ENCODE measurements around the gene PDE3B. TPM values are rescaled to one million over a fixed set of nuclear protein-coding genes. Genes with fewer than 3 reads are reported as not detected.

The PDE3B gene
- polyA plus RNA-seq, 1 of the 3 experiments (the other 2 are of a cell fraction), result 0.26 TPM

- TF ChIP-seq POLR2AphosphoS5 (IDR thresholded peaks at IDR 0.05; ENCODE audit: low read depth, low read length) (no peak), NRF1 (IDR thresholded peaks at IDR 0.05; ENCODE audit: low read depth, low read length) (no peak), MAX (IDR thresholded peaks at IDR 0.05; ENCODE audit: low read depth) (no peak), NFIC (IDR thresholded peaks at IDR 0.05; ENCODE audit: borderline replicate concordance) (no peak), TAF1 (IDR thresholded peaks at IDR 0.05; ENCODE audit: borderline replicate concordance, low read depth, low read length) (no peak), RAD21 (IDR thresholded peaks at IDR 0.05; ENCODE audit: low read length) (no peak), USF1 (IDR thresholded peaks at IDR 0.05; ENCODE audit: borderline replicate concordance, low read depth) (no peak), IRF3 (IDR thresholded peaks at IDR 0.05; ENCODE audit: low read depth, low read length) (no peak), EP300 (IDR thresholded peaks at IDR 0.05; ENCODE audit: borderline replicate concordance in 1 of 2, low read depth in 1 of 2, low read length in 1 of 2) (no peak), GATA2 (CRISPR knock-in tag; IDR thresholded peaks at IDR 0.05) (no peak), CTCF (IDR thresholded peaks at IDR 0.05) (no peak), JUND (IDR thresholded peaks at IDR 0.05) (no peak), YY1 (IDR thresholded peaks at IDR 0.05; ENCODE audit: low read depth) (no peak), USF2 (IDR thresholded peaks at IDR 0.05; ENCODE audit: borderline replicate concordance, low read depth, low read length) (no peak), TCF12 (IDR thresholded peaks at IDR 0.05) (no peak), GABPA (IDR thresholded peaks at IDR 0.05; ENCODE audit: low read depth) (no peak), ELF1 (IDR thresholded peaks at IDR 0.05) (no peak), ZBTB33 (IDR thresholded peaks at IDR 0.05; ENCODE audit: borderline replicate concordance, low read depth) (no peak), FOXM1 (IDR thresholded peaks at IDR 0.05; ENCODE audit: low read depth) (no peak), MXI1 (IDR thresholded peaks at IDR 0.05; ENCODE audit: low read depth, low read length) (no peak)
- 82% methylated on average over 6 of the region's 6 CpGs for WGBS (ENCODE audit: low lambda C conversion rate)
- ChIA-PET POLR2A (no interaction called here), CTCF (no interaction called here)
- H4K20me1 ChIP-seq (ENCODE audit: insufficient read depth), result no peaks in the 10 kb centered on the region
- H3K79me2 ChIP-seq (ENCODE audit: insufficient read depth), result no peaks in the 10 kb centered on the region
- H3K9ac ChIP-seq, result no peak overlapping the region
- no peak for DNase-seq
- no peaks in the 10 kb centered on the region for H3K9me2 ChIP-seq
- no peaks in the 10 kb centered on the region for H3K27me3 ChIP-seq (ENCODE audit: insufficient read depth)
- H3K4me1 ChIP-seq (ENCODE audit: control insufficient read depth in 1 of 2, insufficient read depth in 2 of 2, low read depth in 1 of 2, low read length in 1 of 2), result no peaks in the 10 kb centered on the region
- no peaks in the 10 kb centered on the region for H3F3A ChIP-seq (replicated peaks; ENCODE audit: insufficient read depth)
- no peak overlapping the region for H3K27ac ChIP-seq (ENCODE audit: low read depth in 2 of 2, low read length in 1 of 2)
- no peak overlapping the region for H3K4me2 ChIP-seq
- H3K36me3 ChIP-seq (replicated peaks in 1 of 2; ENCODE audit: control insufficient read depth in 1 of 2, insufficient read depth in 2 of 2, low read length in 1 of 2), result no peaks in the 10 kb centered on the region
- H2AFZ ChIP-seq (ENCODE audit: low read depth), result no peak overlapping the region
- no peaks in the 10 kb centered on the region for H3K9me3 ChIP-seq
- H3K4me3 ChIP-seq (ENCODE audit: low read depth in 2 of 2, low read length in 1 of 2), result no peak overlapping the region
Measured at GRCh38 chr11:14783788-14784187, 140.2 kb downstream of the PDE3B start.

Data from SK-N-SH (cell line).